ENCODE measurements around the gene TMEM39A.

Gene TMEM39A

GRCh38 chr3:119444590-119444989 lies 18.8 kb downstream of the TMEM39A start:
- no peak for DNase-seq

GRCh38 chr3:119443179-119443578 lies 20.2 kb downstream of the TMEM39A start:
- DNase-seq = no peak

- DNase-seq = no peak
Observed at GRCh38 chr3:119437691-119438258, 25.6 kb downstream of the TMEM39A start.

- no peak for DNase-seq
Observed at GRCh38 chr3:119436977-119437376, 26.4 kb downstream of the TMEM39A start.

- DNase-seq = no peak
Observed at GRCh38 chr3:119434703-119435102, 28.7 kb downstream of the TMEM39A start.

GRCh38 chr3:119433613-119434325 lies 29.6 kb downstream of the TMEM39A start:
- DNase-seq = no peak

- DNase-seq = no peak
Observed at GRCh38 chr3:119428538-119428937, 34.9 kb downstream of the TMEM39A start.

- DNase-seq = no peak
Observed at GRCh38 chr3:119427669-119428068, 35.7 kb downstream of the TMEM39A start.

GRCh38 chr3:119420196-119420595 lies 43.2 kb downstream of the TMEM39A start:
- DNase-seq = no peak

- no peak for DNase-seq
Observed at GRCh38 chr3:119418641-119419040, 44.8 kb downstream of the TMEM39A start.

GRCh38 chr3:119417771-119418512 lies 45.5 kb downstream of the TMEM39A start:
- no peak for DNase-seq

GRCh38 chr3:119416873-119417272 lies 46.5 kb downstream of the TMEM39A start:
- no peak for DNase-seq

- DNase-seq = no peak
Observed at GRCh38 chr3:119413603-119414280, 49.7 kb downstream of the TMEM39A start.

GRCh38 chr3:119409844-119410243 lies 53.6 kb downstream of the TMEM39A start:
- no peak for DNase-seq

- DNase-seq = no peak
Observed at GRCh38 chr3:119408243-119408950, 55.0 kb downstream of the TMEM39A start.

- DNase-seq = no peak
Observed at GRCh38 chr3:119405315-119405714, 58.1 kb downstream of the TMEM39A start.

- no peak for DNase-seq
Observed at GRCh38 chr3:119403201-119403600, 60.2 kb downstream of the TMEM39A start.

GRCh38 chr3:119402791-119403190 lies 60.6 kb downstream of the TMEM39A start:
- DNase-seq = no peak

- DNase-seq = no peak
Observed at GRCh38 chr3:119401503-119402440, 61.6 kb downstream of the TMEM39A start.

GRCh38 chr3:119401069-119401468 lies 62.3 kb downstream of the TMEM39A start:
- no peak for DNase-seq

- no peak for DNase-seq
Observed at GRCh38 chr3:119400466-119400865, 62.9 kb downstream of the TMEM39A start.

- DNase-seq = no peak
Observed at GRCh38 chr3:119396870-119397269, 66.5 kb downstream of the TMEM39A start.

All from NCI-H446 treated with DMSO at 0.1 percent for 48 hours (cell line).